Upper lobe of left lung (tissue), 6 donors: ENCODE results near the gene CENATAC. TPM values are rescaled to one million over a fixed set of nuclear protein-coding genes. Genes with fewer than 3 reads are reported as not detected.

Experiments
- ATAC-seq, 2 donors: fragments of 200-7000 bp; cut with Tn5 transposase; one replicate each; pipeline ENCODE4 v1.9.1; 2022; ENCODE audit warnings: mild to moderate bottlenecking in 2 of 2, moderate library complexity in 2 of 2; ENCODE audit not compliant: low FRiP score in 2 of 2
- DNase-seq, 2 donors: peaks; one replicate each; pipeline ENCODE4 v3.0.0-alpha.2; 2019 to 2020
- H3K27ac ChIP-seq, 4 donors: fragments of 200-600 bp; sonication (generic); one replicate each; pipeline ENCODE4 v1.5.1; 2016 to 2019
- H3K27me3 ChIP-seq, 4 donors: fragments of 200-600 bp; sonication (generic); one replicate each; pipeline ENCODE4 v1.5.1; 2017 to 2019
- H3K36me3 ChIP-seq, 4 donors: fragments of 200-600 bp; sonication (generic); one replicate each; pipeline ENCODE4 v1.5.1; 2016 to 2019
- H3K4me1 ChIP-seq, 4 donors: fragments of 200-600 bp; sonication (generic); one replicate each; pipeline ENCODE4 v1.5.1; 2018 to 2019
- H3K4me3 ChIP-seq, 4 donors: fragments of 200-600 bp; sonication (generic); one replicate each; pipeline ENCODE4 v1.5.1; 2017 to 2019; ENCODE audit warnings: mild to moderate bottlenecking in 2 of 4, moderate library complexity in 1 of 4
- H3K9me3 ChIP-seq, 4 donors: fragments of 200-600 bp; sonication (generic); one replicate each; pipeline ENCODE4 v1.5.1; 2018 to 2019
- CTCF ChIP-seq, 6 experiments: fragments of 450-650 bp in 4 of 6; fragments of 200-600 bp in 2 of 6; sonication (generic) in 2 of 6; IDR thresholded peaks; one replicate each; pipeline ENCODE4 v1.5.1; 2016 to 2019; ENCODE audit warnings: antibody characterized with exemption in 6 of 6
- EP300 ChIP-seq, 4 donors: sonication (generic); formaldehyde crosslinking; IDR thresholded peaks; one replicate each; pipeline ENCODE4 v1.5.1; 2017; ENCODE audit warnings: antibody characterized with exemption in 4 of 4, control low read depth in 2 of 4
- POLR2A ChIP-seq, 4 donors: fragments of 450-650 bp; IDR thresholded peaks; one replicate each; pipeline ENCODE4 v1.5.1; 2016 to 2017; ENCODE audit warnings: antibody characterized with exemption in 4 of 4, mild to moderate bottlenecking in 2 of 4
- POLR2AphosphoS5 ChIP-seq, 2 donors: sonication (generic); formaldehyde crosslinking; IDR thresholded peaks; one replicate each; pipeline ENCODE4 v1.5.1; 2017; ENCODE audit warnings: antibody characterized with exemption in 2 of 2
- WGBS, 2 donors: methylation state at CpG; one replicate each; pipeline ENCODE4 v1.1.5; 2017 to 2018; 5-methylcytosine and 5-hydroxymethylcytosine counted together
- total RNA-seq, 6 donors: library from RNA; depleted of rRNA in 4 of 6; stranded (reverse); fragments of >200 nt in 4 of 6; gene quantifications; one replicate each; pipeline versions ENCODE4 v1.1.0 to v1.2.1, GENCODE V29; 2016 to 2021
- donor health status: DM: no; HTN: no; CAD: no; lungs with moderate emphysema.
- donor health status: DM: no; HTN: yes; CAD: no; lungs with severe emphysema.

CENATAC gene
- total RNA-seq, 6 donors from 2014 or later, result 44.3 to 407 (median 94.3) TPM

- no peaks in the 10 kb centered on the region for H3K9me3 ChIP-seq
- no peaks in the 10 kb centered on the region for H3K27me3 ChIP-seq
- TF ChIP-seq CTCF (IDR thresholded peaks at IDR 0.05), result no peak
- TF ChIP-seq EP300 (IDR thresholded peaks at IDR 0.05), result no peak
- TF ChIP-seq POLR2AphosphoS5 (IDR thresholded peaks at IDR 0.05), result no peak
- no peak for TF ChIP-seq POLR2A (IDR thresholded peaks at IDR 0.05)
- no peaks in the 10 kb centered on the region for H3K4me1 ChIP-seq
- WGBS, 2 donors, result 98 to 100% methylated on average over 2 to 7 of the region's 7 CpGs
- H3K36me3 ChIP-seq, result peaks cover 40 to 98% (median 91%) of the 10 kb centered on the region in 4 donors
- no peak overlapping the region for H3K27ac ChIP-seq
- no peak overlapping the region for H3K4me3 ChIP-seq
- ATAC-seq (no peak), DNase-seq (no peak)
These were observed 51.1 kb downstream of the CENATAC start for GRCh38 chr11:119049081-119049480.

GRCh38 chr11:119051440-119052162 lies 53.7 kb downstream of the CENATAC start:
- WGBS, 2 donors, result 82 to 90% methylated on average over 16 to 17 of the region's 17 CpGs
- no peak overlapping the region for H3K27ac ChIP-seq
- peaks cover 8 to 15% (median 11%) of the 10 kb centered on the region in 4 donors for H3K4me1 ChIP-seq
- ATAC-seq (no peak), DNase-seq (no peak)
- H3K27me3 ChIP-seq, result no peaks in the 10 kb centered on the region
- H3K4me3 ChIP-seq, result no peak overlapping the region
- H3K36me3 ChIP-seq, result peaks cover 37 to 87% (median 82%) of the 10 kb centered on the region in 4 donors
- TF ChIP-seq CTCF (IDR thresholded peaks at IDR 0.05), result no peak
- no peaks in the 10 kb centered on the region for H3K9me3 ChIP-seq

GRCh38 chr11:119052163-119052814 lies 54.4 kb downstream of the CENATAC start:
- Histone ChIP-seq H3K27ac (no peak overlapping the region), H3K9me3 (no peaks in the 10 kb centered on the region), H3K4me1 (peaks cover 8 to 15% (median 11%) of the 10 kb centered on the region in 4 donors), H3K4me3 (no peak overlapping the region), H3K36me3 (peaks cover 34 to 81% (median 75%) of the 10 kb centered on the region in 4 donors), H3K27me3 (no peaks in the 10 kb centered on the region)
- TF ChIP-seq CTCF (IDR thresholded peaks at IDR 0.05) (no peak), POLR2A (IDR thresholded peaks at IDR 0.05) (no peak), POLR2AphosphoS5 (IDR thresholded peaks at IDR 0.05) (no peak), EP300 (IDR thresholded peaks at IDR 0.05) (no peak)
- DNase-seq (no peak), ATAC-seq (no peak)
- 94 to 96% methylated on average over 22 to 23 of the region's 23 CpGs for WGBS, 2 donors

GRCh38 chr11:119054418-119054817 lies 56.5 kb downstream of the CENATAC start:
- no peak overlapping the region for H3K27ac ChIP-seq
- H3K9me3 ChIP-seq, result no peaks in the 10 kb centered on the region
- no peak overlapping the region for H3K4me3 ChIP-seq
- no peak for TF ChIP-seq EP300 (IDR thresholded peaks at IDR 0.05)
- TF ChIP-seq POLR2A (IDR thresholded peaks at IDR 0.05), result no peak
- TF ChIP-seq CTCF (IDR thresholded peaks at IDR 0.05), result no peak
- no peak for TF ChIP-seq POLR2AphosphoS5 (IDR thresholded peaks at IDR 0.05)
- DNase-seq (no peak), ATAC-seq (no peak)
- H3K27me3 ChIP-seq, result no peaks in the 10 kb centered on the region
- WGBS, 2 donors, result 97 to 98% methylated on average over 10 of the region's 10 CpGs
- peaks cover 14 to 24% (median 18%) of the 10 kb centered on the region in 4 donors for H3K4me1 ChIP-seq
- peaks cover 19 to 59% (median 54%) of the 10 kb centered on the region in 4 donors for H3K36me3 ChIP-seq
